Neuronal stem cell (in vitro differentiated cells): ENCODE measurements around the gene MAD2L1.

ENCODE experiments used
- DNase-seq: peaks from one replicate; pipeline ENCODE4 v3.0.0-alpha.2; 2013; ENCODE audit warnings: low spot score
- H2AFZ ChIP-seq: one replicate; pipeline ENCODE4 v1.6.1; 2013; ENCODE audit warnings: mild to moderate bottlenecking, low read length, inconsistent platforms
- H2AK5ac ChIP-seq: 2 replicates; pipeline ENCODE4 v1.6.1; 2013; ENCODE audit warnings: low read depth, mild to moderate bottlenecking, inconsistent platforms, low read length, moderate library complexity, mixed read lengths
- H2BK120ac ChIP-seq: 2 replicates; pipeline ENCODE4 v1.6.1; 2013; ENCODE audit warnings: low read depth, mild to moderate bottlenecking, inconsistent platforms, low read length, moderate library complexity, mixed read lengths
- H2BK12ac ChIP-seq: one replicate; pipeline ENCODE4 v1.6.1; 2013; ENCODE audit warnings: low read length, inconsistent platforms
- H2BK15ac ChIP-seq: 2 replicates; pipeline ENCODE4 v1.6.1; 2013; ENCODE audit warnings: mild to moderate bottlenecking, low read length, inconsistent platforms, mixed read lengths
- H2BK5ac ChIP-seq: one replicate; pipeline ENCODE4 v1.6.1; 2013; ENCODE audit warnings: inconsistent platforms, mild to moderate bottlenecking, low read length, moderate library complexity
- H3K14ac ChIP-seq: one replicate; pipeline ENCODE4 v1.6.1; 2013; ENCODE audit warnings: low read length, inconsistent platforms
- H3K18ac ChIP-seq: 2 replicates; pipeline ENCODE4 v1.6.1; 2013; ENCODE audit warnings: low read length, inconsistent platforms
- H3K23ac ChIP-seq: 2 replicates; pipeline ENCODE4 v1.6.1; 2013; ENCODE audit warnings: low read depth, mild to moderate bottlenecking, mixed read lengths, low read length, inconsistent platforms; ENCODE audit not compliant: poor library complexity
- H3K27ac ChIP-seq: replicated peaks from 3 replicates; pipeline ENCODE4 v1.5.1; 2013; ENCODE audit warnings: low read length, inconsistent platforms
- H3K27me3 ChIP-seq, 3 experiments: 2 replicates each; pipeline ENCODE4 v1.6.1; 2013; ENCODE audit warnings: low read length in 3 of 3, mild to moderate bottlenecking in 2 of 3, inconsistent platforms in 1 of 3, low read depth in 1 of 3, mixed read lengths in 1 of 3, moderate library complexity in 1 of 3; ENCODE audit not compliant: control insufficient read depth in 3 of 3, insufficient read depth in 3 of 3
- H3K36me3 ChIP-seq, 2 donors: replicated peaks in 1 of 2; 2 replicates each; pipeline ENCODE4 v1.6.1; 2013; ENCODE audit warnings: low read length in 2 of 2; ENCODE audit not compliant: control insufficient read depth in 2 of 2, insufficient read depth in 2 of 2
- H3K4ac ChIP-seq: 2 replicates; pipeline ENCODE4 v1.6.1; 2013; ENCODE audit warnings: inconsistent platforms, mild to moderate bottlenecking, low read length, moderate library complexity
- H3K4me1 ChIP-seq, 2 donors: 1 replicate in 1 of 2; 2 replicates in 1 of 2; pipeline ENCODE4 v1.6.1; 2013; ENCODE audit warnings: low read length in 2 of 2, low read depth in 1 of 2; ENCODE audit not compliant: control insufficient read depth in 2 of 2, insufficient read depth in 1 of 2
- H3K4me2 ChIP-seq: one replicate; pipeline ENCODE4 v1.6.1; 2013; ENCODE audit warnings: mild to moderate bottlenecking, low read length, inconsistent platforms; ENCODE audit not compliant: insufficient read depth, poor library complexity, severe bottlenecking
- H3K4me3 ChIP-seq, 2 donors: 2 replicates each; pipeline ENCODE4 v1.5.1; 2013; ENCODE audit warnings: low read length in 2 of 2, mild to moderate bottlenecking in 2 of 2, inconsistent platforms in 1 of 2, moderate library complexity in 1 of 2
- H3K79me1 ChIP-seq: one replicate; pipeline ENCODE4 v1.6.1; 2013; ENCODE audit warnings: low read depth, mild to moderate bottlenecking, inconsistent platforms, low read length, moderate library complexity
- H3K9ac ChIP-seq: one replicate; pipeline ENCODE4 v1.6.1; 2013; ENCODE audit warnings: mild to moderate bottlenecking, low read depth, low read length, inconsistent platforms; ENCODE audit not compliant: poor library complexity
- H3K9me3 ChIP-seq, 2 donors: replicated peaks in 1 of 2; 2 replicates each; pipeline versions ENCODE3 to v1.6.1; 2013; ENCODE audit warnings: low read length in 2 of 2, mild to moderate bottlenecking in 2 of 2, inconsistent platforms in 1 of 2, low read depth in 1 of 2, mixed read lengths in 1 of 2, moderate library complexity in 1 of 2; ENCODE audit not compliant: control insufficient read depth in 2 of 2, insufficient read depth in 1 of 2
- H4K8ac ChIP-seq: one replicate; pipeline ENCODE4 v1.6.1; 2013; ENCODE audit warnings: low read depth, mild to moderate bottlenecking, inconsistent platforms, low read length, moderate library complexity
- H4K91ac ChIP-seq: one replicate; pipeline ENCODE4 v1.6.1; 2013; ENCODE audit warnings: low read length, low read depth, mild to moderate bottlenecking, inconsistent platforms; ENCODE audit not compliant: poor library complexity
- WGBS, 2 donors: extraction: QIAGEN DNeasy Blood & Tissue Kit; methylation state at CpG; one replicate each; pipeline ENCODE4 v1.1.7; 2013; ENCODE audit warnings: missing lambda C conversion rate in 2 of 2, mixed read lengths in 1 of 2; ENCODE audit not compliant: insufficient read length in 2 of 2, insufficient replicate concordance in 1 of 2; ENCODE audit errors: extremely low coverage in 2 of 2; 5-methylcytosine and 5-hydroxymethylcytosine counted together

The MAD2L1 gene

GRCh38 chr4:120055795-120056194 is 10.9 kb downstream of the MAD2L1 start:
- Histone ChIP-seq H3K4me1 (no peaks in the 10 kb centered on the region), H3K9ac (no peak overlapping the region), H2BK5ac (no peak overlapping the region), H2BK120ac (no peak overlapping the region), H3K79me1 (no peaks in the 10 kb centered on the region), H3K27me3 (no peaks in the 10 kb centered on the region), H3K18ac (no peak overlapping the region), H3K4ac (no peak overlapping the region), H2BK15ac (no peak overlapping the region), H3K4me3 (no peak overlapping the region), H3K23ac (no peak overlapping the region), H2AFZ (no peak overlapping the region), H2BK12ac (no peak overlapping the region), H4K91ac (no peak overlapping the region), H3K27ac (no peak overlapping the region), H2AK5ac (no peak overlapping the region), H3K4me2 (no peak overlapping the region), H3K9me3 (no peaks in the 10 kb centered on the region), H4K8ac (no peak overlapping the region), H3K14ac (no peak overlapping the region), H3K36me3 (peaks cover 8 to 64% of the 10 kb centered on the region in 2 donors)
- no peak for DNase-seq
- WGBS, 2 donors = no CpG with 5 or more reads among the region's 1 CpG

GRCh38 chr4:120055162-120055561 is 11.5 kb downstream of the MAD2L1 start:
- Histone ChIP-seq H3K27me3 (no peaks in the 10 kb centered on the region), H3K9me3 (no peaks in the 10 kb centered on the region), H3K18ac (no peak overlapping the region), H2AFZ (no peak overlapping the region), H3K4me3 (no peak overlapping the region), H2BK12ac (no peak overlapping the region), H3K23ac (no peak overlapping the region), H3K36me3 (peaks cover 8 to 58% of the 10 kb centered on the region in 2 donors), H4K91ac (no peak overlapping the region), H2BK15ac (no peak overlapping the region), H3K14ac (no peak overlapping the region), H3K4ac (no peak overlapping the region), H3K4me2 (no peak overlapping the region), H3K9ac (no peak overlapping the region), H3K27ac (no peak overlapping the region), H2BK5ac (no peak overlapping the region), H3K79me1 (no peaks in the 10 kb centered on the region), H4K8ac (no peak overlapping the region), H2BK120ac (no peak overlapping the region), H2AK5ac (no peak overlapping the region), H3K4me1 (no peaks in the 10 kb centered on the region)
- WGBS, 2 donors = no CpG with 5 or more reads among the region's 1 CpG
- no peak for DNase-seq

GRCh38 chr4:120053911-120054310 is 12.7 kb downstream of the MAD2L1 start:
- Histone ChIP-seq H3K4me3 (no peak overlapping the region), H3K23ac (no peak overlapping the region), H3K4me1 (no peaks in the 10 kb centered on the region), H3K18ac (no peak overlapping the region), H3K27me3 (no peaks in the 10 kb centered on the region), H3K36me3 (peaks cover 8 to 45% of the 10 kb centered on the region in 2 donors), H2BK5ac (no peak overlapping the region), H2AFZ (no peak overlapping the region), H3K9ac (no peak overlapping the region), H3K79me1 (no peaks in the 10 kb centered on the region), H2AK5ac (no peak overlapping the region), H3K14ac (no peak overlapping the region), H3K4me2 (no peak overlapping the region), H2BK120ac (no peak overlapping the region), H2BK12ac (no peak overlapping the region), H4K8ac (no peak overlapping the region), H4K91ac (no peak overlapping the region), H2BK15ac (no peak overlapping the region), H3K4ac (no peak overlapping the region), H3K27ac (no peak overlapping the region), H3K9me3 (no peaks in the 10 kb centered on the region)
- WGBS, 2 donors = no CpG with 5 or more reads among the region's 1 CpG
- DNase-seq = no peak

- Histone ChIP-seq H4K8ac (no peak overlapping the region), H4K91ac (no peak overlapping the region), H2AK5ac (no peak overlapping the region), H2BK15ac (no peak overlapping the region), H3K9me3 (no peaks in the 10 kb centered on the region), H3K4ac (no peak overlapping the region), H3K18ac (no peak overlapping the region), H3K14ac (no peak overlapping the region), H3K79me1 (no peaks in the 10 kb centered on the region), H3K36me3 (peaks cover 8 to 37% of the 10 kb centered on the region in 2 donors), H3K9ac (no peak overlapping the region), H3K27ac (no peak overlapping the region), H2BK12ac (no peak overlapping the region), H2BK5ac (no peak overlapping the region), H2BK120ac (no peak overlapping the region), H3K27me3 (no peaks in the 10 kb centered on the region), H3K4me1 (no peaks in the 10 kb centered on the region), H3K23ac (no peak overlapping the region), H2AFZ (no peak overlapping the region), H3K4me3 (no peak overlapping the region), H3K4me2 (no peak overlapping the region)
- WGBS, 2 donors = no CpG with 5 or more reads among the region's 4 CpGs
- no peak for DNase-seq
Measured at GRCh38 chr4:120052856-120053255, 13.8 kb downstream of the MAD2L1 start.
